ENCODE data around the gene MAGEL2.

DNA sequence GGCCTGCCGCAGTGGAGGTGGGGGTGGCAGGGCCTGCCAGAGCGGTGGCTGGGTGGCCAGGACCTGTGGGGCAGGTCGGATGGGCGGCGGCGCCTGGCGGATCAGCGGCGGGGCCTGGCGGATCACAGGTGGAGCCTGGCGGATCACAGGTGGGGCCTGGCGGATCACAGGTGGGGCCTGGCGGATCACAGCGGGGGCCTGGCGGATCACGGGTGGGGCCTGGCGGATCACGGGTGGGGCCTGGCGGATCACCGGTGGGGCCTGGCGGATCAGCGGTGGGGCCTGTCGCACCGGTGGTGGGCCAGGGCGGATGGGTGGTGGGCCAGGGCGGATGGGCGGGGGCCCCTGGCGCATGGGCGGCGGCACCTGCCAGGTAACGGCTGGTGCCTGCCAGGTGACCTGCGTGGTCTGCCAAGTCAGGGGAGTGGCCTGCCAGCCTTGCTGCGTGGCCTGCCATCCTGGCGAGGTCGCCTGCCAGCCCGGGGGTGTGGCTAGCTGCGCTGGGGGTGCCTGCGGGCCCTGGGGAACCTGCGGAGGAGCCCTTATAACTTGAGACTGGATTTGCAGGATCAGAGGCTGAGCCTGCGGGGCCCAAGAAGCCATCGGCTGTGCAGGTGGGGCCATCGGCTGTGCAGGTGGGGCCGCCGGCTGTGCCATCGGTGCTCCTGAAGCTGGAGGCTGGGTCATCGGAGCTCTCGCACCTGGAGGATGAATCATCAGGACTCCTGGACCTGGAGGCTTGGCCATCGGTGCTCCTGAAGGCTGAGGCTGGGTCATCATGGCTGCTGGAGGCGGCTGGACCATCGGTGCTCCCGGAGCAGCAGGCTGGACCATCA, 1.3 kb downstream of the MAGEL2 start:
- TF ChIP-seq, protein P1, sequence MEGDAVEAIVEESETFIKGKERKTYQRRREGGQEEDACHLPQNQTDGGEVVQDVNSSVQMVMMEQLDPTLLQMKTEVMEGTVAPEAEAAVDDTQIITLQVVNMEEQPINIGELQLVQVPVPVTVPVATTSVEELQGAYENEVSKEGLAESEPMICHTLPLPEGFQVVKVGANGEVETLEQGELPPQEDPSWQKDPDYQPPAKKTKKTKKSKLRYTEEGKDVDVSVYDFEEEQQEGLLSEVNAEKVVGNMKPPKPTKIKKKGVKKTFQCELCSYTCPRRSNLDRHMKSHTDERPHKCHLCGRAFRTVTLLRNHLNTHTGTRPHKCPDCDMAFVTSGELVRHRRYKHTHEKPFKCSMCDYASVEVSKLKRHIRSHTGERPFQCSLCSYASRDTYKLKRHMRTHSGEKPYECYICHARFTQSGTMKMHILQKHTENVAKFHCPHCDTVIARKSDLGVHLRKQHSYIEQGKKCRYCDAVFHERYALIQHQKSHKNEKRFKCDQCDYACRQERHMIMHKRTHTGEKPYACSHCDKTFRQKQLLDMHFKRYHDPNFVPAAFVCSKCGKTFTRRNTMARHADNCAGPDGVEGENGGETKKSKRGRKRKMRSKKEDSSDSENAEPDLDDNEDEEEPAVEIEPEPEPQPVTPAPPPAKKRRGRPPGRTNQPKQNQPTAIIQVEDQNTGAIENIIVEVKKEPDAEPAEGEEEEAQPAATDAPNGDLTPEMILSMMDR (conservative IDR thresholded peaks at IDR 0.05; ENCODE audit: low read depth in 2 of 2) = no peak
- TF ChIP-seq EZH2phosphoT487 (IDR thresholded peaks at IDR 0.05; ENCODE audit: unreplicated experiment) (no peak), EZH2 (IDR thresholded peaks at IDR 0.05; ENCODE audit: low read depth, unreplicated experiment) (no peak), POLR2AphosphoS5 (IDR thresholded peaks at IDR 0.05; ENCODE audit: low read depth) (no peak), ZNF114 (CRISPR knock-in tag; IDR thresholded peaks at IDR 0.05) (no peak)
- TF ChIP-seq, protein P2, sequence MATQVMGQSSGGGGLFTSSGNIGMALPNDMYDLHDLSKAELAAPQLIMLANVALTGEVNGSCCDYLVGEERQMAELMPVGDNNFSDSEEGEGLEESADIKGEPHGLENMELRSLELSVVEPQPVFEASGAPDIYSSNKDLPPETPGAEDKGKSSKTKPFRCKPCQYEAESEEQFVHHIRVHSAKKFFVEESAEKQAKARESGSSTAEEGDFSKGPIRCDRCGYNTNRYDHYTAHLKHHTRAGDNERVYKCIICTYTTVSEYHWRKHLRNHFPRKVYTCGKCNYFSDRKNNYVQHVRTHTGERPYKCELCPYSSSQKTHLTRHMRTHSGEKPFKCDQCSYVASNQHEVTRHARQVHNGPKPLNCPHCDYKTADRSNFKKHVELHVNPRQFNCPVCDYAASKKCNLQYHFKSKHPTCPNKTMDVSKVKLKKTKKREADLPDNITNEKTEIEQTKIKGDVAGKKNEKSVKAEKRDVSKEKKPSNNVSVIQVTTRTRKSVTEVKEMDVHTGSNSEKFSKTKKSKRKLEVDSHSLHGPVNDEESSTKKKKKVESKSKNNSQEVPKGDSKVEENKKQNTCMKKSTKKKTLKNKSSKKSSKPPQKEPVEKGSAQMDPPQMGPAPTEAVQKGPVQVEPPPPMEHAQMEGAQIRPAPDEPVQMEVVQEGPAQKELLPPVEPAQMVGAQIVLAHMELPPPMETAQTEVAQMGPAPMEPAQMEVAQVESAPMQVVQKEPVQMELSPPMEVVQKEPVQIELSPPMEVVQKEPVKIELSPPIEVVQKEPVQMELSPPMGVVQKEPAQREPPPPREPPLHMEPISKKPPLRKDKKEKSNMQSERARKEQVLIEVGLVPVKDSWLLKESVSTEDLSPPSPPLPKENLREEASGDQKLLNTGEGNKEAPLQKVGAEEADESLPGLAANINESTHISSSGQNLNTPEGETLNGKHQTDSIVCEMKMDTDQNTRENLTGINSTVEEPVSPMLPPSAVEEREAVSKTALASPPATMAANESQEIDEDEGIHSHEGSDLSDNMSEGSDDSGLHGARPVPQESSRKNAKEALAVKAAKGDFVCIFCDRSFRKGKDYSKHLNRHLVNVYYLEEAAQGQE (IDR thresholded peaks at IDR 0.05; ENCODE audit: unreplicated experiment) = no peak
